GM18870 (cell line): Measurements from ENCODE around the gene MAP3K14.

Experiments
- ATAC-seq: cut with Tn5 transposase; IDR thresholded peaks from one replicate; pipeline ENCODE4 v1.9.1; 2021; ENCODE audit warnings: moderate library complexity; ENCODE audit not compliant: unreplicated experiment

The MAP3K14 gene

GRCh38 chr17:45284176-45285140, 32.4 kb downstream of the MAP3K14 start:
- ATAC-seq: no peak

GRCh38 chr17:45283711-45284110, 33.1 kb downstream of the MAP3K14 start:
- no peak for ATAC-seq

- ATAC-seq: no peak
These were observed 33.9 kb downstream of the MAP3K14 start for GRCh38 chr17:45282683-45283644.

- ATAC-seq: no peak
These were observed 36.9 kb downstream of the MAP3K14 start for GRCh38 chr17:45279898-45280297.

- no peak for ATAC-seq
These were observed 38.8 kb downstream of the MAP3K14 start for GRCh38 chr17:45277992-45278391.

- ATAC-seq: no peak
These were observed 39.5 kb downstream of the MAP3K14 start for GRCh38 chr17:45277216-45277849.

- no peak for ATAC-seq
These were observed 40.8 kb downstream of the MAP3K14 start for GRCh38 chr17:45276031-45276430.

- no peak for ATAC-seq
These were observed 42.8 kb downstream of the MAP3K14 start for GRCh38 chr17:45274033-45274432.

- no peak for ATAC-seq
These were observed 43.3 kb downstream of the MAP3K14 start for GRCh38 chr17:45273551-45273957.

- no peak for ATAC-seq
These were observed 45.2 kb downstream of the MAP3K14 start for GRCh38 chr17:45271603-45272002.

- ATAC-seq: no peak
These were observed 45.9 kb downstream of the MAP3K14 start for GRCh38 chr17:45270828-45271418.

- ATAC-seq: no peak
These were observed 46.9 kb downstream of the MAP3K14 start for GRCh38 chr17:45269912-45270311.

- no peak for ATAC-seq
These were observed 49.3 kb downstream of the MAP3K14 start for GRCh38 chr17:45267436-45268055.

GRCh38 chr17:45266372-45266926, 50.4 kb downstream of the MAP3K14 start:
- no peak for ATAC-seq

- ATAC-seq: no peak
These were observed 51.0 kb downstream of the MAP3K14 start for GRCh38 chr17:45265821-45266220.

GRCh38 chr17:45264988-45265387, 51.8 kb downstream of the MAP3K14 start:
- ATAC-seq: no peak

- ATAC-seq: no peak
These were observed 52.4 kb downstream of the MAP3K14 start for GRCh38 chr17:45264430-45264829.

- ATAC-seq: no peak
These were observed 53.4 kb downstream of the MAP3K14 start for GRCh38 chr17:45263477-45263860.

- ATAC-seq: no peak
These were observed 54.0 kb downstream of the MAP3K14 start for GRCh38 chr17:45262516-45263476.
